Urinary bladder (tissue), 4 donors: ENCODE data around the gene RHOJ. TPM values are rescaled to one million over a fixed set of nuclear protein-coding genes. Genes with fewer than 3 reads are reported as not detected.

Experiments used
- DNase-seq: peaks from one replicate; pipeline ENCODE4 v3.0.0-alpha.2; 2015; ENCODE audit errors: extremely low spot score
- H3K27ac ChIP-seq: one replicate; pipeline ENCODE4 v1.5.1; 2013; ENCODE audit warnings: low read depth, mild to moderate bottlenecking, moderate library complexity
- H3K36me3 ChIP-seq: one replicate; pipeline ENCODE4 v1.6.1; 2013; ENCODE audit warnings: mild to moderate bottlenecking, moderate library complexity; ENCODE audit not compliant: insufficient read depth
- H3K4me1 ChIP-seq: one replicate; pipeline ENCODE4 v1.6.1; 2013; ENCODE audit warnings: mild to moderate bottlenecking, moderate library complexity; ENCODE audit not compliant: insufficient read depth
- H3K4me3 ChIP-seq: one replicate; pipeline ENCODE4 v1.5.1; 2013; ENCODE audit warnings: low read depth, low read length
- WGBS: extraction: QIAGEN DNeasy Blood & Tissue Kit; methylation state at CpG from one replicate; pipeline ENCODE4 v1.1.7; 2013; 5-methylcytosine and 5-hydroxymethylcytosine counted together
- polyA plus RNA-seq: library from polyadenylated mRNA; stranded (reverse); fragments of 200-250 nt; gene quantifications from one replicate; pipeline ENCODE4 v1.2.3, GENCODE V29; 2013
- total RNA-seq: library from RNA; depleted of rRNA; stranded (reverse); fragments of >200 nt; gene quantifications from one replicate; pipeline ENCODE4 v1.2.3, GENCODE V29; 2014
- donor health status: healthy with polysubstance abuse.
- donor health status: healthy.

The RHOJ gene
- total and polyA plus RNA-seq, 2 donors: 33.6 to 36.9 TPM

- Histone ChIP-seq H3K36me3 (no peaks in the 10 kb centered on the region), H3K27ac (no peak overlapping the region), H3K4me3 (no peak overlapping the region), H3K4me1 (no peaks in the 10 kb centered on the region)
- 78% methylated on average over 5 of the region's 5 CpGs for whole genome bisulfite sequencing
- DNase-seq: no peak
Observed at GRCh38 chr14:63214417-63215196, 10.4 kb downstream of the RHOJ start.

- DNase-seq: no peak
- Histone ChIP-seq H3K27ac (no peak overlapping the region), H3K4me3 (no peak overlapping the region), H3K36me3 (no peaks in the 10 kb centered on the region), H3K4me1 (no peaks in the 10 kb centered on the region)
- 47% methylated on average over 3 of the region's 3 CpGs for WGBS
Observed at GRCh38 chr14:63220526-63220925, 16.3 kb downstream of the RHOJ start.

GRCh38 chr14:63223596-63223995 lies 19.4 kb downstream of the RHOJ start:
- WGBS: 33% methylated on average over 3 of the region's 3 CpGs
- Histone ChIP-seq H3K4me3 (no peak overlapping the region), H3K4me1 (no peaks in the 10 kb centered on the region), H3K27ac (no peak overlapping the region), H3K36me3 (peaks cover 2% of the 10 kb centered on the region)
- DNase-seq: no peak

- Histone ChIP-seq H3K4me3 (no peak overlapping the region), H3K36me3 (peaks cover 2% of the 10 kb centered on the region), H3K27ac (no peak overlapping the region), H3K4me1 (no peaks in the 10 kb centered on the region)
- DNase-seq: no peak
- 25% methylated on average over 4 of the region's 4 CpGs for WGBS
Observed at GRCh38 chr14:63224196-63224595, 20.0 kb downstream of the RHOJ start.

- Histone ChIP-seq H3K4me3 (no peak overlapping the region), H3K27ac (no peak overlapping the region), H3K4me1 (no peaks in the 10 kb centered on the region), H3K36me3 (peaks cover 2% of the 10 kb centered on the region)
- 65% methylated on average over 2 of the region's 2 CpGs for WGBS
- no peak for DNase-seq
Observed at GRCh38 chr14:63228217-63228616, 24.0 kb downstream of the RHOJ start.

- Histone ChIP-seq H3K27ac (no peak overlapping the region), H3K4me3 (no peak overlapping the region), H3K36me3 (peaks cover 2% of the 10 kb centered on the region), H3K4me1 (no peaks in the 10 kb centered on the region)
- DNase-seq: no peak
- WGBS: 39% methylated on average over 5 of the region's 5 CpGs
Observed at GRCh38 chr14:63229330-63230059, 25.3 kb downstream of the RHOJ start.

- Histone ChIP-seq H3K36me3 (no peaks in the 10 kb centered on the region), H3K4me3 (no peak overlapping the region), H3K4me1 (no peaks in the 10 kb centered on the region), H3K27ac (no peak overlapping the region)
- no peak for DNase-seq
- WGBS: 87% methylated on average over 3 of the region's 3 CpGs
Observed at GRCh38 chr14:63231766-63232165, 27.5 kb downstream of the RHOJ start.

GRCh38 chr14:63237791-63238190 lies 33.5 kb downstream of the RHOJ start:
- H3K27ac ChIP-seq: no peak overlapping the region
- no peaks in the 10 kb centered on the region for H3K4me1 ChIP-seq
- H3K36me3 ChIP-seq: no peaks in the 10 kb centered on the region
- no peak overlapping the region for H3K4me3 ChIP-seq
- DNase-seq: no peak
- WGBS: 89% methylated on average over 7 of the region's 7 CpGs

GRCh38 chr14:63240221-63240620 lies 36.0 kb downstream of the RHOJ start:
- H3K36me3 ChIP-seq: no peaks in the 10 kb centered on the region
- H3K27ac ChIP-seq: no peak overlapping the region
- DNase-seq: no peak
- H3K4me3 ChIP-seq: no peak overlapping the region
- H3K4me1 ChIP-seq: no peaks in the 10 kb centered on the region
- WGBS: 72% methylated on average over 2 of the region's 2 CpGs

GRCh38 chr14:63241096-63241495 lies 36.9 kb downstream of the RHOJ start:
- Histone ChIP-seq H3K36me3 (no peaks in the 10 kb centered on the region), H3K4me1 (no peaks in the 10 kb centered on the region), H3K4me3 (no peak overlapping the region), H3K27ac (no peak overlapping the region)
- WGBS: 75% methylated on average over 4 of the region's 4 CpGs
- no peak for DNase-seq

GRCh38 chr14:63243646-63244045 lies 39.4 kb downstream of the RHOJ start:
- no peak for DNase-seq
- Histone ChIP-seq H3K36me3 (no peaks in the 10 kb centered on the region), H3K4me1 (no peaks in the 10 kb centered on the region), H3K4me3 (no peak overlapping the region), H3K27ac (no peak overlapping the region)
- WGBS: 82% methylated on average over 5 of the region's 5 CpGs

GRCh38 chr14:63245893-63246292 lies 41.6 kb downstream of the RHOJ start:
- Histone ChIP-seq H3K36me3 (no peaks in the 10 kb centered on the region), H3K4me3 (no peak overlapping the region), H3K4me1 (no peaks in the 10 kb centered on the region), H3K27ac (no peak overlapping the region)
- 46% methylated on average over 1 of the region's 1 CpG for WGBS
- no peak for DNase-seq

GRCh38 chr14:63248211-63248610 lies 44.0 kb downstream of the RHOJ start:
- Histone ChIP-seq H3K4me1 (no peaks in the 10 kb centered on the region), H3K4me3 (no peak overlapping the region), H3K27ac (no peak overlapping the region), H3K36me3 (no peaks in the 10 kb centered on the region)
- 25% methylated on average over 1 of the region's 1 CpG for WGBS
- DNase-seq: no peak

GRCh38 chr14:63249092-63249491 lies 44.8 kb downstream of the RHOJ start:
- Histone ChIP-seq H3K4me3 (no peak overlapping the region), H3K27ac (no peak overlapping the region)
- WGBS: 36% methylated on average over 2 of the region's 2 CpGs

More at GRCh38 chr14:63249092-63249491, 44.8 kb downstream of the RHOJ start:
- no peaks in the 10 kb centered on the region for H3K4me1 ChIP-seq
- no peak for DNase-seq
- H3K36me3 ChIP-seq: no peaks in the 10 kb centered on the region
